Stimulated activated CD8-positive, alpha-beta memory T cell treated with anti-CD3 and anti-CD28 coated beads, Interleukin-12 subunit alpha, Interleukin-12 subunit beta, amount 100 ng/mL, for 4 hours (primary cell): ENCODE measurements around the gene LAIR1.

Source experiments
- DNase-seq: peaks from one replicate; pipeline ENCODE4 v3.0.0-alpha.2; 2020; ENCODE audit warnings: low read depth

The LAIR1 gene

DNA sequence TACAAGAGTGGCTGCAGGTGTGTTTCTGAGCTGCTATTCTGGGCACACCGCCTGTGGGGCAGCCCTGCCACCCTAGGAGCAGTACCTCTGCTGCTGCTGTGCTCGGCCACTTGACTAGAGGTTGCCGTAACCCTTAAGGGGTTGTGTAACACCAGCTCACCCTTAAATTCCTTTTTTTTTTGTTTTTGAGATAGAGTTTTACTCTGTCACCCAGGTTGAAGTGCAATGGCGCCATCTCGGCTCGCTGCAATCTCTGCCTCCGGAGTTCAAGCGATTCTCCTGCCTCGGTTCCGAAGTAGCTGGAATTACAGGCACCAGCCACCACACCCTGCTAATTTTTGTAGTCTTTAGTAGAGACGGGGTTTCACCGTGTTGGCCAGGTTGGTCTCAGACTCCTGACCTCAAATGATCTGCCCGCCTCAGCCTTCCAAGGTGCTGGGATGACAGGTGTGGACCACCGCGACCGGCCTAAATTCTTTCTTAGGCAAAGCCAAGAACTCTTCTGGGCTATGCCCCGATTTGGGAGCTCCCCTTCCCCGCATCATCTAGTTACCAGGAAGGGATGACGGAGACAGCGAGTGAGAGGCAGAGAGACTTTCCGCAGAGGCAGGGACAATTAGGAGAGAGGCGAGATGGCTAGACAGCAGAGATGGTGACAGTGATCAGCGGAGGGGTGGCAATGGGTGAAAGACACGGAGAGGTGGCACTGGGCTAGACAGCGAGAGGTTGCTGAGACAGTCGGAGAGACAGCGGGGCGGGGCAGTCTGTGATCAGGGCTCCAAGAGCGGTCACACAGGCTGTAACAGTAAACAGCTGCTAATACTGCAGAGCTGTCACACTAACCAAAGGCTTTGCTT lies 47.4 kb downstream of the LAIR1 start:
- DNase-seq: no peak

GRCh38 chr19:54316746-54317107 lies 48.0 kb downstream of the LAIR1 start:
- no peak for DNase-seq

- no peak for DNase-seq
Measured at GRCh38 chr19:54315956-54316355, 48.8 kb downstream of the LAIR1 start.

DNA sequence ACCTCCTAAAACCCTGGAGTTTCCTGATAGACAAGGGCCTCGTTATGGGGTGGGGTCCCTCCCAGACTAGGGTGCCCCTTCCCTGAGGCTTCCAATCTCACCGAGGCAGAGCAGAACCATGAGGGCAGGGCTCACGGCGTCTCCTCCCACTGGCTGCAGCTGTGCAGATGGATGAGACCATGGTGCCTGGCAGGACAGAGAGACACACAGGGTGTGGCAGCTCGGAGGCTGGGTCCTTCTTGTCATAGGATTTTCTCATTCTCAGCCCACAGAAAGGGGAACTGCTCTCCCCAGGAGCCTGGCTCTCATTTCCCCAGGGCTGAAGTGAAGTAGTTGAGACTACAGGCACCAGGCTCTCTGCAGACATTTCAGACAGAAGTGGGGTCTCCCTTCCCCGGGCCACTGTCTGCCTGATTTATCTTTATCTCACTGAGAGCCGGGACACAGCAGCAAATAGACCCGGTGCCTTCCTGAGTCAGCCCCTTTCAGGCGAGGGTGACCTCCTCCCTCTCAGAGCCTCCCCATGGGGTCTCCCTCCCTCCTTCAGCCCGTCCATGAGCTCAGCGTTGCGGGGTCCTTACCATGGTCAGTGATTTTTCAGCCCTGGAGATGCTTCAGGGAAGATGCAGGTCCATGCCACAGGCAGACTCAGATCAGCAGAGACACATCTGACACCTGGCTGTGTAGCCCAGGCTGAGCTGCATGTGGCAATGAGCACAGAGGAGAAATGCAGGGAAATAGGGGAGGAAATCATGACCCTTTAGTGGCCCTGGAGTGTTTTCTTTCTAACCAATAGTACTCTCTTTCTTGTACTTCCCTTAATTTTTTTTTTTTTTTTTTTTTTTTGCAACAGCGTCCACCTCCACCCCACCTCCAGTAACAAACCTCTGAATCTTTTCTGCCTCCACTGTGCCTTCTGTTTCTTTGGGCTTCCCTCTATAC lies 52.0 kb downstream of the LAIR1 start, which contains the start of gene LILRA5:
Gene LILRA5, minus strand, starts transcription at position 731 of the 942 bp plus-strand sequence. Its CDS starts 147 bp downstream, at position 584.
- no peak for DNase-seq

- no peak for DNase-seq
Measured at GRCh38 chr19:54312011-54312410, 52.7 kb downstream of the LAIR1 start.

GRCh38 chr19:54311486-54311885 lies 53.2 kb downstream of the LAIR1 start:
- DNase-seq: no peak

DNA sequence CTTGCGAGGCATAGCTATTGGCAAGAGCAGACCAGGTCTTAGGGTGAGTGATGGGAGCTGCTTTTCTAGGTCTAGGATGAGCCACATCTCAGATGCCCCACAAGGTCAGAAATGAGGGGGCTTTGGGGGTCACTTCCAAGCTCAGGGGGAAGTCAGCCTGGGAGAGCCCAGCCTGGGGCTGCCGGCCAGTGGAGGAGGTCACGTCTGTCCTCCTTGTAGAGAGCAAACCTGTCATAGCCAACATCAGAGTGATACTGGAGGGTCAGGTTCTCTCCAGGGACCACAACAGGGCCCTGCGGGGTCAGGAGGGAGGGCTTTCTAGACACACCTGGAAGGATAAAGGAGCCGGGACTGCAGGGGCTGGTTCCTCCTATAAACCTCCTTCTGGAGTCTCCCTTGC lies 54.2 kb downstream of the LAIR1 start:
- DNase-seq: no peak

- no peak for DNase-seq
Measured at GRCh38 chr19:54309811-54310210, 54.9 kb downstream of the LAIR1 start.

- DNase-seq: no peak
Measured at GRCh38 chr19:54307389-54308020, 57.2 kb downstream of the LAIR1 start.

DNA sequence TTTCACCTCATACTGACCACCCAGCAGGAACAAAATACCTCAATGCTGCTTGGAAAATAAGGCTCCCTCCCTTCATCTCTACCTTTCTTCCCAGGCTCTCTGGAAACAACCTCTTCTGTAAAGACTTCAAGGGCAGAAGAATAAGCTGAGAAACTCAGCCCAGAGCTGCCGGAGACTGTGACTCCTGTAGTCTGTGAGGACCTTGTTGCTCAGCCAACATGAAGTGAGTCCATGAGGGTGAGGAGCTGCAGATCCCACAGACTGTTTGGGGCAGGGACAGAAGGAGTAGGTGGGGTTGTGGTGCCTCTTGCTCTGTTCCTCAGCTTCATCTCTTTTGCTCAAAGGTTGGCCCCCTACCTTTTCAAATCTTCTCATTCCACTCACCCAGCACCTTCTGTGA lies 59.6 kb downstream of the LAIR1 start:
- DNase-seq: no peak

GRCh38 chr19:54302257-54302656 lies 62.5 kb downstream of the LAIR1 start:
- no peak for DNase-seq
